GM12873 (cell line): ENCODE measurements around the gene SIPA1L2.

Experiments
- TF ChIP-seq, protein P1 (sequence below): IDR thresholded peaks from 2 replicates; pipeline ENCODE4 v1.5.1; 2012; ENCODE audit warnings: low read depth, mild to moderate bottlenecking, moderate library complexity, low read length, control low read depth; ENCODE audit not compliant: insufficient read depth; ENCODE audit errors: missing control alignments

SIPA1L2 gene

DNA sequence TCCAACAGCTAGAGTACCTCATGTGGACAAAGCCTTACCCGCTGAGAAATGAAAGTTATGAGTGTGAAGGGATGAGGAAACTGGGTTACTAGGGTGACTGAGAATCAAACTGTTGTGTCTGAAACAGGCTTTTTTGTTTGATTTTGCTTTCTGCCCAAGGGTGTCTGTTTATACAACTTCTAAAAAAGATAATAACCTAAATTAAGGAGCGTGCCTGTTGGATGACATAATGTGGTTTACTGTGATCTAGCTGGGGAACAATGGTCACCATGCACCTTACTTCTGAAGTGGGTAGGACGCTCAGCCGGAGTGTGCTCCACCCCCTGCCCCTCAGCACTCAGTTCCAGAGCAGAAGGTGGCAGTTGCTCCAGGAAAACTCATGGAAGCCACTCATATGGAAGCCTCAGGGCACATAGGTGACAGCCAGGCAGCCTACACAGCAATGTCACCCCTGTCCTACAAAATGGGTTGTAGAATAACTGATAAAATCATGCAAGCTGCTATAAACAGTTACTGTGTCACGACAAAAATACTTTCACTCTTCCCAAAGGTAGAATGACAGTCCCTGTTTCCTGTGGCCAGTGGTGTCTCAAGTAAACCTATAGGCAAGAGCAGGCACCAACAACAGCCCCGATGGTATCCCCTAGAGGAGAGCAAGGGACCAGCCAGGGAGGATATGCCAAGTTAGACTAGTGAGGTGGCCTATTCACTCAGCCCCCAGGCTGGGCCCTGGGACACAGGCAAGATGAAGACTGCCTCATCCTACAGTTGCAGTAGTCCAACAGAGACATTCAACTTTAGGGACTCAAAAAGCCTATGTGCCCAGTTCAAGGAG lies 29.3 kb downstream of the SIPA1L2 start:
- TF ChIP-seq, protein P1, sequence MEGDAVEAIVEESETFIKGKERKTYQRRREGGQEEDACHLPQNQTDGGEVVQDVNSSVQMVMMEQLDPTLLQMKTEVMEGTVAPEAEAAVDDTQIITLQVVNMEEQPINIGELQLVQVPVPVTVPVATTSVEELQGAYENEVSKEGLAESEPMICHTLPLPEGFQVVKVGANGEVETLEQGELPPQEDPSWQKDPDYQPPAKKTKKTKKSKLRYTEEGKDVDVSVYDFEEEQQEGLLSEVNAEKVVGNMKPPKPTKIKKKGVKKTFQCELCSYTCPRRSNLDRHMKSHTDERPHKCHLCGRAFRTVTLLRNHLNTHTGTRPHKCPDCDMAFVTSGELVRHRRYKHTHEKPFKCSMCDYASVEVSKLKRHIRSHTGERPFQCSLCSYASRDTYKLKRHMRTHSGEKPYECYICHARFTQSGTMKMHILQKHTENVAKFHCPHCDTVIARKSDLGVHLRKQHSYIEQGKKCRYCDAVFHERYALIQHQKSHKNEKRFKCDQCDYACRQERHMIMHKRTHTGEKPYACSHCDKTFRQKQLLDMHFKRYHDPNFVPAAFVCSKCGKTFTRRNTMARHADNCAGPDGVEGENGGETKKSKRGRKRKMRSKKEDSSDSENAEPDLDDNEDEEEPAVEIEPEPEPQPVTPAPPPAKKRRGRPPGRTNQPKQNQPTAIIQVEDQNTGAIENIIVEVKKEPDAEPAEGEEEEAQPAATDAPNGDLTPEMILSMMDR, result no peak

DNA sequence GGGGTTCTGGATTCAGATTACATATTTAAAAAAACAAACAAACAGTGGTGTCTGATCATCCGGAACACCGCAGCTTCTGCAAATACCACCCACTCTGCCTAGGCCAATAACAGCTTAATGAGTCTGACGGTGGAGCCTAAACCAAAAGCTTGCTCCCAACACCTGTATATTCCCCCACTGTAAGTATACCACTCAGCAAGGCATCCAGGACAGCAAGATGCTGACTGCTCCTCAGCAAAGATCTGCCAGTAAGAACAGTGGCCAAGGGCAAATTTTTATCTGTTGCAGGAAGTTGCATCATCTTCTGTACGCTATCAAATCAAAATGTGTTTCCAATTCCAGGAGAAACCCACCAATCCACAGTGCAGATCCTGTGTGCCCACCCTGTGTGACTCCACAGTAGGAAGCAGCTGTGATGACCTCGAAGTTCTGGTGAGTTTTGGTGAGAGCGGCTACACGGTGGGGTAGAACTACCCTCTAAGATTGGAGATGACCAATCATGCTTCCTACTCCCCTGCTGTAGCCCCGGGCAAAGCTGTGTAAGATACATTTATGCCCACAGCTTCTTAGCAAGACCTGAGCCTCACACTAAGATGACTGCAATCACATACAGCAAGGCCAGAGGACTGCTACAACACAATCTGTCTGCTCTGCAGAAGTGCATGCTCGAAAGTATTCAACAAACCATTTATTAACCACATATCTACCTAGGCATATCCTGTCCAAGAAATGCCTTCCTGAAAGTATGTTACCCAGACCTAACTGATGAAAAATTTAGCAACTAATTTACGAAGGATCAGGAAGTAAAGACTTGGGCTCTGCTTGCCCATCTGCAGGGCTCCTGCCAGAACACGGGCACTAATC lies 30.5 kb downstream of the SIPA1L2 start:
- TF ChIP-seq, protein P1, result no peak

DNA sequence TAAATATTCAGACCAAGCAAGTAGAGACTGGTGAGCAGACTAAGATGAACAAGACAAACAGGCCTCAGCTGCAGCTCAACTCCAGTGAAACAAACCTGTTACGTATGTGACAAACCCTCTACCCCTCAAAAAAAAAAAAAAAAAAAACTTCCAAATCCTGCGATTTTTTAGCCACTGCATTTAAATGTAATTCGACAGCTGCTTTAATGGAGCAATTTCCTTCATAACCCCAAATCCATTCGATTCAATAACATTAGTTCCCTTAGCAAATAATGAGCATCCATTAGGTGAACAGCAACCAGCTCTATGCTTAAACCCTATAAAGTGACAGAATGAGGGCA lies 31.1 kb downstream of the SIPA1L2 start:
- TF ChIP-seq, protein P1, result no peak

DNA sequence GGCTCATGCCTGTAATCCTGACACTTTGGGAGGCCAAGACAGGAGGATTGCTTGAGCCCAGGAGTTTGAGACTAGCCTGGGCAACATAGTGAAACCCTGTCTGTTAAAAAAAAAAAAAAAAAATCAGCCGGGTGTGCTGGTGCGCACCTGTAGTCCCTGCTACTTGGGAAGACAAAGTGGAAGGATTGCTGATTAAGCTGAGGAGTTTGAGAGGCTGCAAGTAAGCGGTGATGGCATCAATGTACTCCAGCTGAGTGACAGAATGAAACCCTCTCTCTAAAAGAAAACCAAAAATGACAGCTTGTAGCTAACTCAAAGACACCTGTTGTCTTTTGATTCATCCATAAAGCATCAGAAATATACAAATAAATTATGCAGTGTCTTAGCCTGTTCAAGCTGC lies 31.8 kb downstream of the SIPA1L2 start:
- TF ChIP-seq, protein P1, result no peak

DNA sequence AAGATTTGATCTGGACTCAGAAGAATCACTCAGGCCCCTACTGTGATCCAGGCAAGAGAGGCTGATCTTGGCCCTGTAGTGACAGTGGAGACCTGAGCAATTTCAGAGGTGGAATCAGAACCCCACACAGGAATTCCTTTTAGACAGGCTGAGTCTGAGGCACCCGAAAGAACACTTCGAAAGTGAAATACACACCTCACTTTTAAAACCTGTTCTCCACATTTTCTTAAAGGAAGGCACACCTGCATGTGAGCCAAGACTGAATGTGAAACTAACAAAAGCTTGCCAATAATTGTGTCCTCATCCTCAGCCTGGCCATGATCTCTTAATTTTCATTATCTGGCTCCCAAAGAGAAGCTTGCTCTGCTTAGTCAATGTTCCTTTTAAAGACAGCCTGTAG lies 32.2 kb downstream of the SIPA1L2 start:
- TF ChIP-seq, protein P1, result no peak

DNA sequence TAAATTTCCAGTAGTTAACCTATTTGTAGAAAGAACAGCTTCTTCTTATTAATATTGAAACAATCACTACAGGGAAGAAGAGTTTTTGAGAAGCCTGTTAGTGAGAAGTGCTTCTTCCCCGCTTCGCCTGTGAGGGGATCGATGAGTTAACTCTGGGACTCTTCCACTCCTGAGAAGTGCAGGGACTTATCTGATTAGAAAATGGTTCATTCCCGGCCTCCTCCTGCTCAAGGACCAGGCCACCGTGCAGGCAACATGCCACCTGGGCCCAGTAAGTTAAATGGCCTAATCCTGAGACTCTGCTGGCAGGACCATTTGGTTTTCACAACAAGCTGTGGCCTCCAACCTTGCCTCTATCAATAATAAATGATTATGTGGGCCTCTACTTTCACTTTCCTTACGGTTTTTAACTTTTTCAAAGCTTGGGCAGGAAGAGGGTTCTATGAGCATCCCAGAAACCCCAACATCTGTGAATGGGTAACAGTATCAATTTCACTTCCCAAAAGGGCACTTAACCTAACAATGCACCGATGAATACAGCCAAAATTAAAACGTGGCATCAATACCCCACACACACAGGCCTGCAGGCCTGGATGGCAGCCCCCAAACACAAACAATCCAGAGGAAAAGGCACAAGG lies 33.1 kb downstream of the SIPA1L2 start:
- TF ChIP-seq, protein P1, result no peak
